Ishikawa (cell line): ENCODE data around the gene CHD5.

ENCODE experiments used
- CEBPB ChIP-seq: IDR thresholded peaks from 2 replicates; pipeline ENCODE4 v1.6.1; 2012
- CREB1 ChIP-seq: IDR thresholded peaks from 2 replicates; pipeline ENCODE4 v1.6.1; 2012; ENCODE audit warnings: low read depth
- EP300 ChIP-seq: IDR thresholded peaks from 2 replicates; pipeline ENCODE4 v1.6.1; 2012; ENCODE audit warnings: borderline replicate concordance
- FOXM1 ChIP-seq: IDR thresholded peaks from 2 replicates; pipeline ENCODE4 v1.6.1; 2012; ENCODE audit warnings: low read depth, borderline replicate concordance
- NFIC ChIP-seq: IDR thresholded peaks from 2 replicates; pipeline ENCODE4 v1.6.1; 2012
- RAD21 ChIP-seq: IDR thresholded peaks from 2 replicates; pipeline ENCODE4 v1.6.1; 2012; ENCODE audit warnings: low read depth
- REST ChIP-seq: IDR thresholded peaks from 2 replicates; pipeline ENCODE4 v1.6.1; 2012; ENCODE audit warnings: low read depth, mild to moderate bottlenecking
- TCF12 ChIP-seq: IDR thresholded peaks from 2 replicates; pipeline ENCODE4 v1.6.1; 2012; ENCODE audit warnings: low read depth
- TEAD4 ChIP-seq: IDR thresholded peaks from 2 replicates; pipeline ENCODE4 v1.6.1; 2012
- USF1 ChIP-seq: IDR thresholded peaks from 2 replicates; pipeline ENCODE4 v1.6.1; 2012
- YY1 ChIP-seq: IDR thresholded peaks from 2 replicates; pipeline ENCODE4 v1.6.1; 2012; ENCODE audit warnings: low read depth

- TF ChIP-seq EP300 (no peak), TCF12 (no peak), CREB1 (no peak), YY1 (no peak), RAD21 (no peak), TEAD4 (no peak), USF1 (no peak), REST (no peak), CEBPB (no peak), FOXM1 (no peak), NFIC (no peak)
These were observed 35.9 kb downstream of the CHD5 start for GRCh38 chr1:6144175-6144574.
